Measurements from ENCODE around the gene CFAP61. TPM values are rescaled to one million over a fixed set of nuclear protein-coding genes. Genes with fewer than 3 reads are reported as not detected.

The CFAP61 gene
- total and polyA plus RNA-seq, 10 donors = 0.06 to 0.17 TPM; not detected in 8

GRCh38 chr20:20130399-20130798 is 78.1 kb downstream of the CFAP61 start:
- no peak for TF ChIP-seq POLR2AphosphoS5 (IDR thresholded peaks at IDR 0.05)
- TF ChIP-seq, protein P1, sequence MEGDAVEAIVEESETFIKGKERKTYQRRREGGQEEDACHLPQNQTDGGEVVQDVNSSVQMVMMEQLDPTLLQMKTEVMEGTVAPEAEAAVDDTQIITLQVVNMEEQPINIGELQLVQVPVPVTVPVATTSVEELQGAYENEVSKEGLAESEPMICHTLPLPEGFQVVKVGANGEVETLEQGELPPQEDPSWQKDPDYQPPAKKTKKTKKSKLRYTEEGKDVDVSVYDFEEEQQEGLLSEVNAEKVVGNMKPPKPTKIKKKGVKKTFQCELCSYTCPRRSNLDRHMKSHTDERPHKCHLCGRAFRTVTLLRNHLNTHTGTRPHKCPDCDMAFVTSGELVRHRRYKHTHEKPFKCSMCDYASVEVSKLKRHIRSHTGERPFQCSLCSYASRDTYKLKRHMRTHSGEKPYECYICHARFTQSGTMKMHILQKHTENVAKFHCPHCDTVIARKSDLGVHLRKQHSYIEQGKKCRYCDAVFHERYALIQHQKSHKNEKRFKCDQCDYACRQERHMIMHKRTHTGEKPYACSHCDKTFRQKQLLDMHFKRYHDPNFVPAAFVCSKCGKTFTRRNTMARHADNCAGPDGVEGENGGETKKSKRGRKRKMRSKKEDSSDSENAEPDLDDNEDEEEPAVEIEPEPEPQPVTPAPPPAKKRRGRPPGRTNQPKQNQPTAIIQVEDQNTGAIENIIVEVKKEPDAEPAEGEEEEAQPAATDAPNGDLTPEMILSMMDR (IDR thresholded peaks at IDR 0.05 in 8 of 11, conservative IDR thresholded peaks at IDR 0.05 in 3 of 11) = no peak
- no peak for TF ChIP-seq POLR2A (IDR thresholded peaks at IDR 0.05)
- DNase-seq = no peak
- intact Hi-C loops (cut with DNase I; ENCODE audit: low total_unique reads) = no loop called here
- H3K36me3 ChIP-seq = no peaks in the 10 kb centered on the region
- no peak overlapping the region for H3K27ac ChIP-seq
- H3K4me3 ChIP-seq = no peak overlapping the region
- no peaks in the 10 kb centered on the region for H3K4me1 ChIP-seq
- peaks cover 0 to 7% (median 0%) of the 10 kb centered on the region in 7 donors for H3K27me3 ChIP-seq (replicated peaks in 1 of 7)
- H3K9me3 ChIP-seq = peaks cover 0 to 64% (median 24%) of the 10 kb centered on the region in 8 donors

DNA sequence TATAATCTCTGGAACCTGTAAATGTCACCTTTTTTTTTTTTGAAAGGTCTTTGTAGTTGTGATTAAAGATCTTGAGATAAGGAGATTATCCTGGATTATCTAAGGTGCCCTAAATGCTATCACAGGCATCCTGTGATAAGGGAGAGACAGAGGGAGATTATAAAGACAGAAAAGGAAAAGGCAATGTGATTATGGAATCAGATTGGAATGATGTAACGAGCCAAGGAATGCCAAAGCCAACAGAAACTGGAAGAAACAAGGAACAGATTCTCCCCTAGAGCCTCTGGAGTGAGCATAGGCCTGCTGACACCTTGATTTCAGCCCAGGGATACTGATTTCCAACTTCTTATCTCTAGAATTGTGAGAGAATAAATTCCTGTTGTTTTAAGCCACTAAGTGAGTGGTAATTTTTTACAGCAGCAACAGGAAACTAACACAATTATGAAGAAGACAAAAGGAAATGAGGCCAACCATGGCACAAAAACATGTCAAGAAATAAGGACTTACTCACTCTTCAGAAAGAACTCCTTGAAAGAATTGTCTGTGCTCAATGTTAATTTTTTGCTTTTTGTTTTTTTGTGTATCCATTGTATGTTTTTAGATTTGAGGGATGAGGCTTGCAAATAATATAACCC is 82.7 kb downstream of the CFAP61 start:
- H3K4me3 ChIP-seq = no peak overlapping the region
- 32 to 68% (median 43%) methylated on average over 1 of the region's 1 CpG for WGBS, 5 donors
- H3K36me3 ChIP-seq = no peaks in the 10 kb centered on the region
- DNase-seq = no peak
- no peaks in the 10 kb centered on the region for H3K4me1 ChIP-seq
- peaks cover 0 to 68% (median 23%) of the 10 kb centered on the region in 8 donors for H3K9me3 ChIP-seq
- peaks cover 0 to 3% (median 0%) of the 10 kb centered on the region in 7 donors for H3K27me3 ChIP-seq (replicated peaks in 1 of 7)
- H3K27ac ChIP-seq = no peak overlapping the region
- TF ChIP-seq, protein P1 (IDR thresholded peaks at IDR 0.05 in 8 of 11, conservative IDR thresholded peaks at IDR 0.05 in 3 of 11) = no peak
- TF ChIP-seq POLR2A (IDR thresholded peaks at IDR 0.05) (no peak), POLR2AphosphoS5 (IDR thresholded peaks at IDR 0.05) (no peak)
- intact Hi-C loops (cut with DNase I; ENCODE audit: low total_unique reads) = no loop called here

DNA sequence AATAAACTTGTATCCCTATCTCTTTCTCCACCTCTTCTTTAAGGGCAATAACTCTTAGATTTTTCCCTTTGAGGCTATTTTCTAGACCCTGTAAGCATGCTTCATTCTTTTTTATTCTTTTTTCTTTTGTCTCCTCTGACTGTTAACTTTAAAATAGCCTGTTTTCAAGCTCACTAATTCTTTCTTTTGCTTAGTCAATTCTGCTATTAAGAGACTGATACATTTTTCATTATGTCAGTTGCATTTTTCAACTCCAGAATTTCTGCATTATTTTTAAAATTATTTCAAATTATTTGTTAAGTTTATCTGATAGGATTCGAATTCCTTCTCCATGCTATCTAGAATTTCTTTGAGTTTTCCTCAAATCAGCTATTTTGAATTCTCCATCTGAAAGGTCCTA is 84.0 kb downstream of the CFAP61 start:
- H3K27me3 ChIP-seq (replicated peaks in 1 of 7) = peaks cover 0 to 4% (median 0%) of the 10 kb centered on the region in 7 donors
- WGBS, 5 donors = 63 to 74% (median 67%) methylated on average over 1 of the region's 1 CpG
- no peak overlapping the region for H3K27ac ChIP-seq
- intact Hi-C loops (cut with DNase I; ENCODE audit: low total_unique reads) = no loop called here
- peaks cover 0 to 63% (median 18%) of the 10 kb centered on the region in 8 donors for H3K9me3 ChIP-seq
- TF ChIP-seq, protein P1 (IDR thresholded peaks at IDR 0.05 in 8 of 11, conservative IDR thresholded peaks at IDR 0.05 in 3 of 11) = no peak
- no peak for TF ChIP-seq POLR2A (IDR thresholded peaks at IDR 0.05)
- TF ChIP-seq POLR2AphosphoS5 (IDR thresholded peaks at IDR 0.05) = no peak
- no peaks in the 10 kb centered on the region for H3K4me1 ChIP-seq
- H3K36me3 ChIP-seq = no peaks in the 10 kb centered on the region
- DNase-seq = no peak
- H3K4me3 ChIP-seq = no peak overlapping the region

GRCh38 chr20:20137851-20138250 is 85.5 kb downstream of the CFAP61 start:
- no peaks in the 10 kb centered on the region for H3K4me1 ChIP-seq
- H3K36me3 ChIP-seq = no peaks in the 10 kb centered on the region
- H3K9me3 ChIP-seq = peaks cover 0 to 58% (median 18%) of the 10 kb centered on the region in 8 donors
- no peak overlapping the region for H3K4me3 ChIP-seq
- 90 to 97% (median 92%) methylated on average over 5 of the region's 5 CpGs for WGBS, 5 donors
- no peak for DNase-seq
- no peak overlapping the region for H3K27ac ChIP-seq
- intact Hi-C loops (cut with DNase I; ENCODE audit: low total_unique reads) = no loop called here
- peaks cover 0 to 20% (median 0%) of the 10 kb centered on the region in 7 donors for H3K27me3 ChIP-seq (replicated peaks in 1 of 7)
- TF ChIP-seq POLR2A (IDR thresholded peaks at IDR 0.05) (no peak), POLR2AphosphoS5 (IDR thresholded peaks at IDR 0.05) (no peak)
- TF ChIP-seq, protein P1 (IDR thresholded peaks at IDR 0.05 in 8 of 11, conservative IDR thresholded peaks at IDR 0.05 in 3 of 11) = no peak
